Measurements from ENCODE around the gene DNM3.
"Not testable (repeated sequence)": the region's sequence is repeated elsewhere in the genome, so short reads cannot be mapped to it uniquely, and the experiment has no call there.

Gene DNM3

GRCh38 chr1:172024944-172025738, 183.8 kb downstream of the DNM3 start:
- not testable (repeated sequence) for DNase-seq (ENCODE audit: low spot score)

GRCh38 chr1:172040466-172040865, 199.2 kb downstream of the DNM3 start:
- no peak for DNase-seq (ENCODE audit: low spot score)

GRCh38 chr1:172041102-172041501, 199.8 kb downstream of the DNM3 start:
- no peak for DNase-seq (ENCODE audit: low spot score)

- DNase-seq (ENCODE audit: low spot score) = no peak
These were observed 200.4 kb downstream of the DNM3 start for GRCh38 chr1:172041742-172042141.

GRCh38 chr1:172043900-172044299, 202.6 kb downstream of the DNM3 start:
- no peak for DNase-seq (ENCODE audit: low spot score)

- no peak for DNase-seq (ENCODE audit: low spot score)
These were observed 210.6 kb downstream of the DNM3 start for GRCh38 chr1:172051898-172052297.

GRCh38 chr1:172054172-172054571, 212.9 kb downstream of the DNM3 start:
- no peak for DNase-seq (ENCODE audit: low spot score)

GRCh38 chr1:172055816-172056419, 214.6 kb downstream of the DNM3 start:
- DNase-seq (ENCODE audit: low spot score) = not testable (repeated sequence)

GRCh38 chr1:172068334-172068733, 227.0 kb downstream of the DNM3 start:
- DNase-seq (ENCODE audit: low spot score) = no peak

GRCh38 chr1:172069051-172069450, 227.8 kb downstream of the DNM3 start:
- DNase-seq (ENCODE audit: low spot score) = no peak

- no peak for DNase-seq (ENCODE audit: low spot score)
These were observed 228.2 kb downstream of the DNM3 start for GRCh38 chr1:172069534-172069933.

GRCh38 chr1:172070055-172070454, 228.8 kb downstream of the DNM3 start:
- peak; percentile 29 for DNase-seq (ENCODE audit: low spot score)

GRCh38 chr1:172071746-172072145, 230.4 kb downstream of the DNM3 start:
- peak; percentile 22 for DNase-seq (ENCODE audit: low spot score)

- DNase-seq (ENCODE audit: low spot score) = not testable (repeated sequence)
These were observed 238.6 kb downstream of the DNM3 start for GRCh38 chr1:172079859-172080258.

GRCh38 chr1:172083191-172083590, 241.9 kb downstream of the DNM3 start:
- no peak for DNase-seq (ENCODE audit: low spot score)

GRCh38 chr1:172084876-172085275, 243.6 kb downstream of the DNM3 start:
- DNase-seq (ENCODE audit: low spot score) = no peak

GRCh38 chr1:172085317-172085716, 244.0 kb downstream of the DNM3 start:
- no peak for DNase-seq (ENCODE audit: low spot score)

GRCh38 chr1:172086137-172086536, 244.8 kb downstream of the DNM3 start:
- DNase-seq (ENCODE audit: low spot score) = no peak

GRCh38 chr1:172088256-172088655, 247.0 kb downstream of the DNM3 start:
- DNase-seq (ENCODE audit: low spot score) = no peak

- DNase-seq (ENCODE audit: low spot score) = no peak
These were observed 248.6 kb downstream of the DNM3 start for GRCh38 chr1:172089768-172090510.

GRCh38 chr1:172090511-172090817, 249.2 kb downstream of the DNM3 start:
- DNase-seq (ENCODE audit: low spot score) = no peak

GRCh38 chr1:172095846-172096245, 254.5 kb downstream of the DNM3 start:
- no peak for DNase-seq (ENCODE audit: low spot score)

GRCh38 chr1:172105230-172105629, 263.9 kb downstream of the DNM3 start:
- DNase-seq (ENCODE audit: low spot score) = no peak
